Measurements from ENCODE around the gene SCN3A.

The SCN3A gene

GRCh38 chr2:165144315-165144714, 59.5 kb downstream of the SCN3A start:
- Histone ChIP-seq H3K9me3 (ENCODE audit: control insufficient read depth, insufficient read depth, low read length) (no peaks in the 10 kb centered on the region), H3K27me3 (ENCODE audit: control insufficient read depth, insufficient read depth, low read length) (no peaks in the 10 kb centered on the region), H3K4me1 (ENCODE audit: control insufficient read depth, insufficient read depth, low read length) (peaks cover 5% of the 10 kb centered on the region), H3K9ac (ENCODE audit: low read depth, low read length) (no peak overlapping the region), H3K36me3 (ENCODE audit: control insufficient read depth, insufficient read depth, low read length) (no peaks in the 10 kb centered on the region), H3K4me3 (ENCODE audit: low read depth, low read length) (no peak overlapping the region)

- no peaks in the 10 kb centered on the region for H3K9me3 ChIP-seq (ENCODE audit: control insufficient read depth, insufficient read depth, low read length)
- H3K36me3 ChIP-seq (ENCODE audit: control insufficient read depth, insufficient read depth, low read length), result no peaks in the 10 kb centered on the region
- no peak overlapping the region for H3K4me3 ChIP-seq (ENCODE audit: low read depth, low read length)
- H3K4me1 ChIP-seq (ENCODE audit: control insufficient read depth, insufficient read depth, low read length), result peaks cover 5% of the 10 kb centered on the region
- H3K27me3 ChIP-seq (ENCODE audit: control insufficient read depth, insufficient read depth, low read length), result no peaks in the 10 kb centered on the region
- no peak overlapping the region for H3K9ac ChIP-seq (ENCODE audit: low read depth, low read length)
These were observed 62.1 kb downstream of the SCN3A start for GRCh38 chr2:165141601-165142354.

- no peaks in the 10 kb centered on the region for H3K4me1 ChIP-seq (ENCODE audit: control insufficient read depth, insufficient read depth, low read length)
These were observed 77.6 kb downstream of the SCN3A start for GRCh38 chr2:165126244-165126643.

GRCh38 chr2:165122521-165122920, 81.3 kb downstream of the SCN3A start:
- no peaks in the 10 kb centered on the region for H3K36me3 ChIP-seq (ENCODE audit: control insufficient read depth, insufficient read depth, low read length)
- H3K9ac ChIP-seq (ENCODE audit: low read depth, low read length), result no peak overlapping the region
- H3K4me1 ChIP-seq (ENCODE audit: control insufficient read depth, insufficient read depth, low read length), result no peaks in the 10 kb centered on the region
- no peaks in the 10 kb centered on the region for H3K9me3 ChIP-seq (ENCODE audit: control insufficient read depth, insufficient read depth, low read length)
- no peak overlapping the region for H3K4me3 ChIP-seq (ENCODE audit: low read depth, low read length)
- H3K27me3 ChIP-seq (ENCODE audit: control insufficient read depth, insufficient read depth, low read length), result no peaks in the 10 kb centered on the region

More at GRCh38 chr2:165126244-165126643, 77.6 kb downstream of the SCN3A start:
- no peak overlapping the region for H3K4me3 ChIP-seq (ENCODE audit: low read depth, low read length)
- H3K36me3 ChIP-seq (ENCODE audit: control insufficient read depth, insufficient read depth, low read length), result no peaks in the 10 kb centered on the region
- H3K9ac ChIP-seq (ENCODE audit: low read depth, low read length), result no peak overlapping the region
- H3K27me3 ChIP-seq (ENCODE audit: control insufficient read depth, insufficient read depth, low read length), result no peaks in the 10 kb centered on the region
- H3K9me3 ChIP-seq (ENCODE audit: control insufficient read depth, insufficient read depth, low read length), result no peaks in the 10 kb centered on the region

GRCh38 chr2:165120740-165121467, 82.9 kb downstream of the SCN3A start:
- H3K4me3 ChIP-seq (ENCODE audit: low read depth, low read length), result no peak overlapping the region

GRCh38 chr2:165115258-165115657, 88.6 kb downstream of the SCN3A start:
- H3K36me3 ChIP-seq (ENCODE audit: control insufficient read depth, insufficient read depth, low read length), result no peaks in the 10 kb centered on the region
- no peaks in the 10 kb centered on the region for H3K27me3 ChIP-seq (ENCODE audit: control insufficient read depth, insufficient read depth, low read length)
- no peaks in the 10 kb centered on the region for H3K9me3 ChIP-seq (ENCODE audit: control insufficient read depth, insufficient read depth, low read length)
- H3K4me3 ChIP-seq (ENCODE audit: low read depth, low read length), result no peak overlapping the region
- H3K9ac ChIP-seq (ENCODE audit: low read depth, low read length), result no peak overlapping the region
- H3K4me1 ChIP-seq (ENCODE audit: control insufficient read depth, insufficient read depth, low read length), result peaks cover 4% of the 10 kb centered on the region

More at GRCh38 chr2:165120740-165121467, 82.9 kb downstream of the SCN3A start:
- no peaks in the 10 kb centered on the region for H3K36me3 ChIP-seq (ENCODE audit: control insufficient read depth, insufficient read depth, low read length)
- no peaks in the 10 kb centered on the region for H3K4me1 ChIP-seq (ENCODE audit: control insufficient read depth, insufficient read depth, low read length)
- H3K27me3 ChIP-seq (ENCODE audit: control insufficient read depth, insufficient read depth, low read length), result no peaks in the 10 kb centered on the region
- no peak overlapping the region for H3K9ac ChIP-seq (ENCODE audit: low read depth, low read length)
- no peaks in the 10 kb centered on the region for H3K9me3 ChIP-seq (ENCODE audit: control insufficient read depth, insufficient read depth, low read length)

GRCh38 chr2:165114346-165114939, 89.4 kb downstream of the SCN3A start:
- H3K9me3 ChIP-seq (ENCODE audit: control insufficient read depth, insufficient read depth, low read length), result no peaks in the 10 kb centered on the region
- no peak overlapping the region for H3K9ac ChIP-seq (ENCODE audit: low read depth, low read length)
- no peak overlapping the region for H3K4me3 ChIP-seq (ENCODE audit: low read depth, low read length)
- peaks cover 4% of the 10 kb centered on the region for H3K4me1 ChIP-seq (ENCODE audit: control insufficient read depth, insufficient read depth, low read length)
- no peaks in the 10 kb centered on the region for H3K27me3 ChIP-seq (ENCODE audit: control insufficient read depth, insufficient read depth, low read length)
- H3K36me3 ChIP-seq (ENCODE audit: control insufficient read depth, insufficient read depth, low read length), result no peaks in the 10 kb centered on the region

- Histone ChIP-seq H3K4me1 (ENCODE audit: control insufficient read depth, insufficient read depth, low read length) (peaks cover 4% of the 10 kb centered on the region), H3K27me3 (ENCODE audit: control insufficient read depth, insufficient read depth, low read length) (no peaks in the 10 kb centered on the region), H3K9ac (ENCODE audit: low read depth, low read length) (no peak overlapping the region), H3K4me3 (ENCODE audit: low read depth, low read length) (no peak overlapping the region), H3K9me3 (ENCODE audit: control insufficient read depth, insufficient read depth, low read length) (no peaks in the 10 kb centered on the region), H3K36me3 (ENCODE audit: control insufficient read depth, insufficient read depth, low read length) (no peaks in the 10 kb centered on the region)
These were observed 90.4 kb downstream of the SCN3A start for GRCh38 chr2:165113414-165113813.

GRCh38 chr2:165112789-165113188, 91.1 kb downstream of the SCN3A start:
- H3K9ac ChIP-seq (ENCODE audit: low read depth, low read length), result no peak overlapping the region
- H3K4me3 ChIP-seq (ENCODE audit: low read depth, low read length), result no peak overlapping the region

GRCh38 chr2:165112133-165112573, 91.7 kb downstream of the SCN3A start:
- Histone ChIP-seq H3K4me3 (ENCODE audit: low read depth, low read length) (no peak overlapping the region), H3K9ac (ENCODE audit: low read depth, low read length) (no peak overlapping the region), H3K27me3 (ENCODE audit: control insufficient read depth, insufficient read depth, low read length) (no peaks in the 10 kb centered on the region), H3K4me1 (ENCODE audit: control insufficient read depth, insufficient read depth, low read length) (peaks cover 4% of the 10 kb centered on the region), H3K36me3 (ENCODE audit: control insufficient read depth, insufficient read depth, low read length) (no peaks in the 10 kb centered on the region), H3K9me3 (ENCODE audit: control insufficient read depth, insufficient read depth, low read length) (no peaks in the 10 kb centered on the region)

More at GRCh38 chr2:165112789-165113188, 91.1 kb downstream of the SCN3A start:
- H3K36me3 ChIP-seq (ENCODE audit: control insufficient read depth, insufficient read depth, low read length), result no peaks in the 10 kb centered on the region
- no peaks in the 10 kb centered on the region for H3K27me3 ChIP-seq (ENCODE audit: control insufficient read depth, insufficient read depth, low read length)
- H3K4me1 ChIP-seq (ENCODE audit: control insufficient read depth, insufficient read depth, low read length), result peaks cover 4% of the 10 kb centered on the region
- H3K9me3 ChIP-seq (ENCODE audit: control insufficient read depth, insufficient read depth, low read length), result no peaks in the 10 kb centered on the region

GRCh38 chr2:165110394-165110793, 93.5 kb downstream of the SCN3A start:
- Histone ChIP-seq H3K27me3 (ENCODE audit: control insufficient read depth, insufficient read depth, low read length) (no peaks in the 10 kb centered on the region), H3K4me3 (ENCODE audit: low read depth, low read length) (no peak overlapping the region), H3K9me3 (ENCODE audit: control insufficient read depth, insufficient read depth, low read length) (no peaks in the 10 kb centered on the region), H3K36me3 (ENCODE audit: control insufficient read depth, insufficient read depth, low read length) (no peaks in the 10 kb centered on the region), H3K4me1 (ENCODE audit: control insufficient read depth, insufficient read depth, low read length) (peaks cover 4% of the 10 kb centered on the region), H3K9ac (ENCODE audit: low read depth, low read length) (no peak overlapping the region)
